D721Med (cell line): ENCODE data around the gene SP2.

Experiments used
- DNase-seq: peaks from one replicate; pipeline ENCODE4 v3.0.0; 2011; ENCODE audit warnings: low spot score; ENCODE audit not compliant: insufficient read length
- FAIRE-seq: peaks from 2 replicates; lab custom pipeline; 2011; peaks lifted over from hg19 to GRCh38; lab: Jason Lieb, UNC
- TF ChIP-seq, protein P1 (sequence below): IDR thresholded peaks from 2 replicates; pipeline ENCODE4 v1.5.1; 2012; ENCODE audit warnings: mild to moderate bottlenecking, control low read depth; ENCODE audit not compliant: insufficient read depth; ENCODE audit errors: missing control alignments

Gene SP2

DNA sequence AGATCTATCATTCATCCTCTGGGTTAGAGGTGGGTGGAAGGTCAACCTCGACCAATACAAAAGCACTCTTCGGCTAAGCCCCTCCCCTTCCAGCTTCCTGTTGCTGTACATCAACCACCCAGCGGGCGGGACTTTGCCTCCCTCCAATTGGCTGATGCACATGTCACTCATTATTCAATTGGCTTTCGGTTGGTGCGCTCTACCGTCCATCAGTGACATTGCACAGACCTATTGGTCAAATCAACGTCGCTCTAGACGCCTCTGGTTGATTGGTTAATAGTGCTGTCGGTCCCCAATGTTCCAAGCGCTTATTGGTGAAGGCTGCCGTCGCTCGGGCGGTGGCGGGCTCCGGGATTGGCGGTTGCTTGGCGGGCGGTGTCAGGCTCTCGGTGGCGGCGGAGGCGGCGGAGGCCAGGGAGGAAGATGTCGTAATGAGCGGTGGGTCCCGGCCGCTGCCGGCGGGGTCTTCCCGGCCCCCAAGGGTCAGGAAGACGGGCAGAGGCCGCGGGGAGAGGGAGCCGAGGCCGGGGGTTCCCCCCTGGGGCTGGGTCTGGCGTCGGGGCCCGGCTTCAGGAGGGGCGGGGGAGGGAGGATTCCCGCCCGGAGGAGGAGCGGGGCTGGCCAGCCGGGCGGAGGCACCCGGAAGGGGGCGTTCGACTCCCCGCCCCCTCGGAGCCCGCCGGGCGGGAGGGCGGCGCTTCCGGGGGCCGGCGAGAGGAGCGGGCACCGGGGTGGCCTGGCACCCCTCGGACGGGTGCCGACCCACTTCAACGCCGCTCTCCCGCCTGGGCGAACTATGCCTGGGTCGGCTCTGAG lies at the start of gene SP2:
Gene SP2, plus strand, starts transcription at position 381 of the 816 bp plus-strand sequence. Its CDS starts 51 bp downstream, at position 432.
- FAIRE-seq (peak; percentile 46), DNase-seq (peak; percentile 88)
- TF ChIP-seq, protein P1, sequence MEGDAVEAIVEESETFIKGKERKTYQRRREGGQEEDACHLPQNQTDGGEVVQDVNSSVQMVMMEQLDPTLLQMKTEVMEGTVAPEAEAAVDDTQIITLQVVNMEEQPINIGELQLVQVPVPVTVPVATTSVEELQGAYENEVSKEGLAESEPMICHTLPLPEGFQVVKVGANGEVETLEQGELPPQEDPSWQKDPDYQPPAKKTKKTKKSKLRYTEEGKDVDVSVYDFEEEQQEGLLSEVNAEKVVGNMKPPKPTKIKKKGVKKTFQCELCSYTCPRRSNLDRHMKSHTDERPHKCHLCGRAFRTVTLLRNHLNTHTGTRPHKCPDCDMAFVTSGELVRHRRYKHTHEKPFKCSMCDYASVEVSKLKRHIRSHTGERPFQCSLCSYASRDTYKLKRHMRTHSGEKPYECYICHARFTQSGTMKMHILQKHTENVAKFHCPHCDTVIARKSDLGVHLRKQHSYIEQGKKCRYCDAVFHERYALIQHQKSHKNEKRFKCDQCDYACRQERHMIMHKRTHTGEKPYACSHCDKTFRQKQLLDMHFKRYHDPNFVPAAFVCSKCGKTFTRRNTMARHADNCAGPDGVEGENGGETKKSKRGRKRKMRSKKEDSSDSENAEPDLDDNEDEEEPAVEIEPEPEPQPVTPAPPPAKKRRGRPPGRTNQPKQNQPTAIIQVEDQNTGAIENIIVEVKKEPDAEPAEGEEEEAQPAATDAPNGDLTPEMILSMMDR: no peak

DNA sequence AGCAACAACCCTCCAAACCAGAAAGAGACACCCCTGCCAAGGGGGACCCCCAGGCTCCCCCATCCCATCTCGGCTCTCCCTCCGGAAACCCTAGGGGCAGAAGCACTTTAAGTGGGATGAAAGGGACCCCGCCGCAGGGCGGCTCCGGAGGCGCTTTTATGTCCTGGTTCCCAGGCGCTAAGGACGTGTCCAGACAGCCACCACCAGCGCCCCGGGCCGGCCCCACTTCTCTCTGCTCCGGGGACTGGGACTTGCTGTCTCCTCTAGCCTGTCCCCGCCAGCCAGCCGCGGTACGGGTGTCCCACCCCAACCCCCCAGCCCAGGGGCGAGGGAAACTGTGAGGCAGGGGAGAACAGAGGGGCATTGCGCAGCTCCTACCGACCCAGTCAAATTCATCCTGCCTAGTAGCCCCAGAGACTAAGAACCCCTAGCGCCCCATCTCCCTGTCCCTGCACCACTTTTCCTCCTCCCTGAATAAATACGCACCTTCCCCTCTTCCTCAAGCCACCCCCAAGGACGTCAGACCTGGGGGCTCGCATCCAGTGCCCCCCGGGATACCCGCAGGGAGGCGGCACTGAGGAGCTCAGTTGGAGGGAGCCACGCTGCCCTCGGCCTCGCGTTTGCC lies 49.2 kb upstream of the SP2 start:
- no peak for DNase-seq

DNA sequence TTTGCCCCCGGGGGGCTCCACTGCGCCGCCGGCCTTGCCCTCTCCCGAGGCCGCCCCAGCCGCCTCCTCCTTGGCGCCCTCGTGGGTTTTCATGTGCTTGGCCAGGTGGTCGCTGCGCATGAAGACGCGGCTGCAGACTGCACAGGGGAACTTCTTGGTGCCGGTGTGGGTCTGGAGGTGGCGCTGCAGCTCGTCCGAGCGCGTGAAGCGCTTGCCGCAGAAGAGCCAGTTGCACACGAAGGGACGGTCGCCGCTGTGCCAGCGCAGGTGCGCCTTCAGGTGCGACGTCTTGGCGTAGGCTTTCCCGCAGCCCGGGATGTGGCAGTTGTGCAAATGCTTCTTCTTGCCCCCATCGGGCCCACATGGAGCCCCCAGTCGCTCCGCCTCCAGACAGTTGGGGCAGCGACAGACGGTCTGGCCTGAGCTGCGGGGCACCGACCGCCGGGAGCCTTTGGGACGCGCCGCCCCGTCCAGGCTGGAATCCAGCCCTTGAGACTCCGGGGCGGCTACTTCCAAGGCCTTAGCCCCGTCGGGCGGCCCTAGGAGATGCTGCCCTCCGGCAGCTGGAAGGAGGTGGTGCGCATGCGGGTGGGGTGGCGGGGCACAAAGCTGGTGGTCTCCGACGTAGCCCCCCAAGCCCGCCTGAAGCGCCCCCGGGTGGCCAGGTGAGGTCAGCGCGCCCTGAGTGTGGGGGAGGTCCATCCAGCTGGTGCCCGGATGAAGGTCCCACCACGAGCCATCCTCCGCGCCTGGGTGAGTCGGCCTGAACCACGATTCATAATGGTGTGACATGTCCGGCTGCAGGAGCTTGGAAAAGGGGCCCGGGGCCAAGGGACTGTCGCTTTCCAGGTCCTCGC lies 48.5 kb upstream of the SP2 start:
- TF ChIP-seq, protein P1: peak; percentile 54
- DNase-seq (no peak), FAIRE-seq (no peak)

More for the DNA sequence above, 49.2 kb upstream of the SP2 start:
- TF ChIP-seq, protein P1: no peak
- FAIRE-seq: no peak

DNA sequence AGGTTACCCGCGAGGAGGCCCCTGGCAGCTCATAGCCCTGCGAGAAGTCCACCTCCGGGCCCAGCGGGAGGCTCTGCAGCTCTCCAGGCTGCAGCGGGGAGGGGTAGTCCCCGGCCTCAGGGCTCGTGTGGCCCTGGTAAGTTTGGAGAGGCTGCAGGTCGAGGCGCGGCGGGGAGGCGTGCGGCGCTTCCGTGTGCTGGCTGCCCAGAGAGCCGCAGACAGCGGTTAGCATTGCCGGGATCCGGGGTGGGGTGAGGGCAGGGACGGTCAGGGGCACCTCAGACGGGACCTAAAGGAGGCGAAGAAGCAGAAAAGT lies 47.9 kb upstream of the SP2 start:
- no peak for DNase-seq
- TF ChIP-seq, protein P1: no peak
- FAIRE-seq: no peak

DNA sequence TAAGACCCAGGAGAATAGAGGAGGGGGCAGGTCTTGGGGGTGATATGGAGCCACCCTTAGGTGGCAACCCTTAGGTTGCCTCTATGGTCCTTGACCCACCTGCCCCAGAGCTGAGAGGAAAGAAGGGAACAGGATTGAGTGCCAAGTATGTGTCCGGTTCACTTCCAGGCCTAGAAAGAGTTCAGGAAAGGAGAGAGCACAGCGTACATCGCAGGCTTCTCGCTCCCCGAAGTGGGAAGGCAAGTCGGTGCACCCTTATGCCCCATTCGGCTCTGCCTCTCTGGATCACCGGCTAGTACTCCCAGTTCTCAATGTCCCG lies 45.7 kb upstream of the SP2 start:
- TF ChIP-seq, protein P1: no peak
- FAIRE-seq (no peak), DNase-seq (no peak)

DNA sequence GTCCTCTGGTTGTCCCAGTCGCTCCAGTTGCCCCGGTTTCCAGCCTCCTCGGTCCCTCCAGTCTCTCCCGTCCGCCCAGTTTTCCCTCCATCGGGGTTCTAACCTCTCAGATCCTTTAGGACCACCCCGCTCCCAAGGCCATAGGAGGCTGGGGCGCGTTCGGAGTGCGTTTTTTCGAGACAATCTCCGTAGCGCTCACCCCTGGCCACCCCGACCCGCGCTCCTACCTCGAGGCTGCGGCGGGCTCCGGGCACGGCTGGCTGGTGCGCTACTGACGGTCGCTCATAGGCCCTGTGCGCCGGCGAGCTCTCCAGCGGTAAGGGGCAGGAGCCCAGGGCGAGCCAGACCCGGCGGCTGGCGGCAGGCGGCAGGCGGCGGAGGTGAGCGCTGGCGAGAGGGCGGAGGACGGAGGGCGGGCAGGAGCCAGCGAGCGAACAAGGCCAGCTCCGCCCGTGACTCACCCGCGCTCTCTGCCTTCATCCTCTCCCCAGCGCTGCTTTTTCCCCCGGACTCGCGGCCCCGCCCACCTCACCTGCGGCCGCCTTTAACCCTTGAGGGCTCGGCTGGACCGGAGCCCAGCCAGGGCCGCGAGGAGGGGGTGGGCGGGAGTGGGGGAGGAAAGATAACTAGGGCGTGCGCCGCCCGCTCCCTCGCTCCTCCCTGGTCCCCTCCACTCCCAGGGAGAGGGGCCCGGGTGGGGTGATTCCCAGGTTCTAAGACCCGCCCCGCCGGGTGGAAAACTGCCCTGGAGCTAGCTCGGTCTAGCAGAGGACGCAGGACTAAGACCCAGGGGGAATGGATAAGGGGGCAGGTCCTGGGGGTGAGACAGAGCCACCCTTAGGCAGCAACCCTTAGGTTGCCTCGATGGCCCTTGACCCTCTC lies 45.1 kb upstream of the SP2 start, which contains the start of gene SP6:
Gene SP6, minus strand, starts transcription at position 472 of the 882 bp plus-strand sequence. CDS start 2,734 bp downstream, outside the sequence.
- no peak for FAIRE-seq
- no peak for DNase-seq
- TF ChIP-seq, protein P1: no peak
